HG03045 (cell line): Measurements from ENCODE around the gene BNC2.
"Not testable (repeated sequence)": the region's sequence is repeated elsewhere in the genome, so short reads cannot be mapped to it uniquely, and the experiment has no call there.

ENCODE experiments used
- ATAC-seq: cut with Tn5 transposase; IDR thresholded peaks from one replicate; pipeline ENCODE4 v1.9.1; 2021; ENCODE audit warnings: mild to moderate bottlenecking, moderate library complexity; ENCODE audit not compliant: unreplicated experiment

Gene BNC2

GRCh38 chr9:16870596-16871335 lies at the start of gene BNC2:
Gene BNC2 (minus strand): TSS chr9:16870670. CDS start chr9:16870648, 22 bp downstream.
- ATAC-seq, result no peak

- no peak for ATAC-seq
Measured at GRCh38 chr9:16918920-16919319, 48.5 kb upstream of the BNC2 start.

- no peak for ATAC-seq
Measured at GRCh38 chr9:16915126-16915831, 44.8 kb upstream of the BNC2 start.

- ATAC-seq, result no peak
Measured at GRCh38 chr9:16912197-16912596, 41.7 kb upstream of the BNC2 start.

- not testable (repeated sequence) for ATAC-seq
Measured at GRCh38 chr9:16908206-16908605, 37.7 kb upstream of the BNC2 start.

- no peak for ATAC-seq
Measured at GRCh38 chr9:16904655-16905054, 34.2 kb upstream of the BNC2 start.

GRCh38 chr9:16901590-16901989 lies 31.1 kb upstream of the BNC2 start:
- ATAC-seq, result no peak

GRCh38 chr9:16899606-16900005 lies 29.1 kb upstream of the BNC2 start:
- no peak for ATAC-seq

- ATAC-seq, result no peak
Measured at GRCh38 chr9:16898464-16898863, 28.0 kb upstream of the BNC2 start.

GRCh38 chr9:16888594-16888993 lies 18.1 kb upstream of the BNC2 start:
- no peak for ATAC-seq

- ATAC-seq, result no peak
Measured at GRCh38 chr9:16885931-16886330, 15.5 kb upstream of the BNC2 start.

- ATAC-seq, result no peak
Measured at GRCh38 chr9:16884952-16885513, 14.6 kb upstream of the BNC2 start.

- ATAC-seq, result no peak
Measured at GRCh38 chr9:16884373-16884772, 13.9 kb upstream of the BNC2 start.

GRCh38 chr9:16883586-16883985 lies 13.1 kb upstream of the BNC2 start:
- ATAC-seq, result no peak

GRCh38 chr9:16882440-16882839 lies 12.0 kb upstream of the BNC2 start:
- not testable (repeated sequence) for ATAC-seq

- ATAC-seq, result no peak
Measured at GRCh38 chr9:16879416-16879815, 8.9 kb upstream of the BNC2 start.

GRCh38 chr9:16877256-16877655 lies 6.8 kb upstream of the BNC2 start:
- no peak for ATAC-seq

- no peak for ATAC-seq
Measured at GRCh38 chr9:16873126-16873802, 2.8 kb upstream of the BNC2 start.

- no peak for ATAC-seq
Measured at GRCh38 chr9:16871336-16872151, 1.1 kb upstream of the BNC2 start.

GRCh38 chr9:16869882-16870595 lies 431 bp downstream of the BNC2 start:
- ATAC-seq, result no peak
